ENCODE data around the gene CD274. TPM values are rescaled to one million over a fixed set of nuclear protein-coding genes. Genes with fewer than 3 reads are reported as not detected.

The CD274 gene
- total and polyA plus RNA-seq, 11 donors, result 3.5 to 54.4 (median 15.7) TPM

- DNase-seq, result no peak
- H3K27ac ChIP-seq, result peak overlapping the region in 5 of 12 donors; percentile 63 to 97 (median 80)
- no peaks in the 10 kb centered on the region for H3K27me3 ChIP-seq
- intact Hi-C loops (cut with DNase I), result loop anchor here in 3 of 10 donors (5.0 to 10.0 kb wide), 3 partner anchors 261 to 704 kb away; partner anchors contain the start of genes AK3 (in 1 of the 3) and INSL6 (in 1 of the 3)
- H3K4me3 ChIP-seq, result no peak overlapping the region
- WGBS, 4 donors, result 92 to 95% (median 94%) methylated on average over 5 of the region's 5 CpGs
- TF ChIP-seq CTCF (IDR thresholded peaks at IDR 0.05), result no peak
- TF ChIP-seq POLR2A (IDR thresholded peaks at IDR 0.05), result no peak
- no peaks in the 10 kb centered on the region for H3K36me3 ChIP-seq
- no peak for ATAC-seq
- no peaks in the 10 kb centered on the region for H3K9me3 ChIP-seq
- peaks cover 0 to 70% (median 18%) of the 10 kb centered on the region in 12 donors for H3K4me1 ChIP-seq
These were observed 1.6 kb upstream of the CD274 start for GRCh38 chr9:5448461-5449435.

GRCh38 chr9:5449521-5450358 lies 602 bp upstream of the CD274 start:
- Histone ChIP-seq H3K36me3 (no peaks in the 10 kb centered on the region), H3K4me3 (peak overlapping the region; percentile 7 to 83 (median 66)), H3K27ac (peak overlapping the region; percentile 6 to 97 (median 80)), H3K27me3 (no peaks in the 10 kb centered on the region), H3K4me1 (peaks cover 0 to 80% (median 21%) of the 10 kb centered on the region in 12 donors), H3K9me3 (no peaks in the 10 kb centered on the region)
- intact Hi-C loops (cut with DNase I), result loop anchor here (1.0 to 10.0 kb wide), 12 partner anchors 11 to 705 kb away; partner anchors contain the start of genes AK3 (in 1 of the 10), ERMP1 (in 1 of the 10), INSL6 (in 1 of the 10) and PLGRKT (in 1 of the 10)
- WGBS, 4 donors, result 45 to 54% (median 48%) methylated on average over 15 of the region's 15 CpGs
- TF ChIP-seq POLR2A (IDR thresholded peaks at IDR 0.05) (no peak), CTCF (IDR thresholded peaks at IDR 0.05) (no peak)
- ATAC-seq (no peak), DNase-seq (no peak)

GRCh38 chr9:5452286-5452609 lies 1.9 kb downstream of the CD274 start:
- Histone ChIP-seq H3K4me3 (peak overlapping the region in 1 of 12 donors; percentile 62), H3K36me3 (peaks cover 0 to 9% (median 3%) of the 10 kb centered on the region in 9 donors), H3K27ac (peak overlapping the region in 5 of 12 donors; percentile 25 to 97 (median 80)), H3K9me3 (no peaks in the 10 kb centered on the region), H3K27me3 (no peaks in the 10 kb centered on the region), H3K4me1 (peaks cover 0 to 83% (median 21%) of the 10 kb centered on the region in 12 donors)
- TF ChIP-seq CTCF (IDR thresholded peaks at IDR 0.05) (no peak), POLR2A (IDR thresholded peaks at IDR 0.05) (no peak)
- intact Hi-C loops (cut with DNase I), result loop anchor here in 8 of 10 donors (5.0 to 10.0 kb wide), 5 partner anchors 45 to 383 kb away; partner anchors contain the start of gene ERMP1 (in 1 of the 8)
- ATAC-seq (no peak), DNase-seq (no peak)
- 90 to 96% (median 94%) methylated on average over 1 of the region's 1 CpG for WGBS, 4 donors

Data from heart left ventricle (tissue), 16 donors.